ENCODE measurements around the gene PPP1R12A.

The PPP1R12A gene

DNA sequence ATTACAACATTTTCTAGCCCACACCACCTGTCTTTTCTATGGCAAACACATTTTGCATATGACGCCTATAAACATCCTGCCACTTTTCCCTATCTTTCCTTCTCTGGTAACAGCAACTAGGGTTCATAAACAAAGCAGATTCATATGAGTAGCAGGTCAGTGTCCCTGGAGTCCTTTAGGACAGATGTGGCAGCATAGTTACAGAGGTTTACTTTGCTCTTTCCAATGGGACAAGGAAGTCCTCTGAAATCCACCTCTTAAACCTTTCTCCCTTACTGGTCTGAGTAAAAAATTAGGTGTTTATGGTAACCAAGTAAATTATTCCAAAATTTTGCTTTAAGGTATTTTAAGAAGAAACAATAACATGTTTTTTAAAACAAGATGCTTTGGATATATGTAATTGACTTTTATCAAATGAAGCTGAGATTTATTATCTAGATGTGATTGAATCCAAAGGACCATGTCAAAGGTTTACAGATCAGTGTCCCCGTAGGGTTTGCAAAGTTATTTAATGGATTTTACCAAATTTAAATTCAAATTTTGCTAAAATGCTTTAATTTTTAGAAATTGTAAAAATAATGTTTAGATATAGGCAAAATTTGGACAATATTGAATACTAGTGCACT is 164.9 kb downstream of the PPP1R12A start:
- H3K4me3 ChIP-seq (ENCODE audit: low read depth, low read length): no peak overlapping the region
- DNase-seq (ENCODE audit: low read depth): no peak
- TF ChIP-seq, protein P1, sequence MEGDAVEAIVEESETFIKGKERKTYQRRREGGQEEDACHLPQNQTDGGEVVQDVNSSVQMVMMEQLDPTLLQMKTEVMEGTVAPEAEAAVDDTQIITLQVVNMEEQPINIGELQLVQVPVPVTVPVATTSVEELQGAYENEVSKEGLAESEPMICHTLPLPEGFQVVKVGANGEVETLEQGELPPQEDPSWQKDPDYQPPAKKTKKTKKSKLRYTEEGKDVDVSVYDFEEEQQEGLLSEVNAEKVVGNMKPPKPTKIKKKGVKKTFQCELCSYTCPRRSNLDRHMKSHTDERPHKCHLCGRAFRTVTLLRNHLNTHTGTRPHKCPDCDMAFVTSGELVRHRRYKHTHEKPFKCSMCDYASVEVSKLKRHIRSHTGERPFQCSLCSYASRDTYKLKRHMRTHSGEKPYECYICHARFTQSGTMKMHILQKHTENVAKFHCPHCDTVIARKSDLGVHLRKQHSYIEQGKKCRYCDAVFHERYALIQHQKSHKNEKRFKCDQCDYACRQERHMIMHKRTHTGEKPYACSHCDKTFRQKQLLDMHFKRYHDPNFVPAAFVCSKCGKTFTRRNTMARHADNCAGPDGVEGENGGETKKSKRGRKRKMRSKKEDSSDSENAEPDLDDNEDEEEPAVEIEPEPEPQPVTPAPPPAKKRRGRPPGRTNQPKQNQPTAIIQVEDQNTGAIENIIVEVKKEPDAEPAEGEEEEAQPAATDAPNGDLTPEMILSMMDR (IDR thresholded peaks at IDR 0.05; ENCODE audit: low read depth, low read length): no peak
- TF ChIP-seq, protein P2, sequence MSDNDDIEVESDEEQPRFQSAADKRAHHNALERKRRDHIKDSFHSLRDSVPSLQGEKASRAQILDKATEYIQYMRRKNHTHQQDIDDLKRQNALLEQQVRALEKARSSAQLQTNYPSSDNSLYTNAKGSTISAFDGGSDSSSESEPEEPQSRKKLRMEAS (IDR thresholded peaks at IDR 0.05; ENCODE audit: low read depth, low read length): no peak
- no peak for TF ChIP-seq MYC (IDR thresholded peaks at IDR 0.05; ENCODE audit: low read depth, low read length)
- TF ChIP-seq POLR2A (IDR thresholded peaks at IDR 0.05; ENCODE audit: extremely low read depth, insufficient read length): no peak

DNA sequence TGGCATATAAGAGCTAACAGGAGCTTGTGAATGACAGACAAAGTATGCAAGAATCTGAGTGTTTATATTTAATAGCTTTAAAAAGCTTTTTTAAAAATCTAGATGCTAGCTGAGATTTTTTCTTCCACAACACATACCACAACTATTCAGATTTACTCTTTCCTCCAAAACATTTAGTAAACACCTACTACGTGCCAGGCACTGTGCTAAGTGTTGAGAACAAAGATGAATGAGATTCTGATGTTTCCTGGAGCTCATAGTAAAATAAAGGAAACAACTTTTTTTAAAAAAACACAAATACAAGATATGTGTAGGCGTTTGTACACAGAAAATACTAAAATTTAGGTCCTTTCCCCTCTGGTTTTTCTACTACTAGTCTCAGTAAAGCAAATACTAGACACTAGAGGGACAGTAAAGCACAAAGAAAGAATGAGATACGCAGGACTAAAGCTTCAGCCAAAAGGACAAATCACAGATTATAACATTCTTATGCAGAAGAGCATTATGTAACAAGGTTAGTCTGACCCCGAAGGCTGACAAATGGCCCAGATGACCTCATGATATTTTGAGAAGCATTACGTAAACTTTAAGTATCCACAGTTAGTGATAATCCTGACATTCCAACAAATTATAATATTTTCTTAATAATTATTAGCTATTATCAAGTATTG is 165.6 kb downstream of the PPP1R12A start:
- DNase-seq (ENCODE audit: low read depth): no peak
- no peak overlapping the region for H3K4me3 ChIP-seq (ENCODE audit: low read depth, low read length)
- TF ChIP-seq POLR2A (IDR thresholded peaks at IDR 0.05; ENCODE audit: extremely low read depth, insufficient read length) (no peak), MYC (IDR thresholded peaks at IDR 0.05; ENCODE audit: low read depth, low read length) (no peak)
- TF ChIP-seq, protein P1 (IDR thresholded peaks at IDR 0.05; ENCODE audit: low read depth, low read length): no peak
- TF ChIP-seq, protein P2 (IDR thresholded peaks at IDR 0.05; ENCODE audit: low read depth, low read length): no peak

DNA sequence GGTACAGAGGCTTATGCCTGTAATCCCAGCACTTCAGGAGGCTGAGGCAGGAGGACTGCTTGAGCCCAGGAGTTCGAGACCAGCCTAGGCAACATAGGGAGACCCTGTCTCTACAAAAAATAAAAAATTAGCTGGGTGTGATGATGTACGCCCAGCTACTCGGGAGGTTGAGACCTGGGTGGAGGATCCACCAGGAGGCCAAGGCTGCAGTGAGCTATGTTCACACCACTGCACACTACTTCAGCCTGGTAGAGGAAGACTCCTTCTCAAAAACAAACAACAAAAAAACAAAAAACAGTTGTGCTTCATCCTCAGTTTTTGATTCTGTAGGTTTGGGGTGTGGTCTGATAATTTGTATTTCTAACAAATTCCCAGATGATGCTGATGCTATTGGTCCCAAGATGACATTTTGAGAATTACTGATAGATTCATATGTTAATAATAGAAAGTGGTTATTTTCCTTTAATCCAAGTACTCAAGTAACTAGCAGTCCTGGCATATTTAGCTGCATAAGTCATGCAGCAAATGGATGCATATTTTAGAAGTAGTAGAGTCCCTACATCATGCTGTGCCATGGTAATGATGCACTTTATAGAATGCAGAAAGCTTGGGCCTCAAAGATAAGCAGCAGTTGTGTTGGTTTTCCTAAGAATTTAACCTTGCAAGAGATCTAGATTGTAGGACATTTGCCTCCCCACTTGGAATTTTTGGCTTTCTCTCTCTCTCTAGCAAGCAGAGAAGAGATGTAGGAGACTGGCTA is 168.0 kb downstream of the PPP1R12A start:
- no peak for DNase-seq (ENCODE audit: low read depth)
- TF ChIP-seq, protein P2 (IDR thresholded peaks at IDR 0.05; ENCODE audit: low read depth, low read length): no peak
- TF ChIP-seq, protein P1 (IDR thresholded peaks at IDR 0.05; ENCODE audit: low read depth, low read length): no peak
- TF ChIP-seq MYC (IDR thresholded peaks at IDR 0.05; ENCODE audit: low read depth, low read length) (no peak), POLR2A (IDR thresholded peaks at IDR 0.05; ENCODE audit: extremely low read depth, insufficient read length) (no peak)

DNA sequence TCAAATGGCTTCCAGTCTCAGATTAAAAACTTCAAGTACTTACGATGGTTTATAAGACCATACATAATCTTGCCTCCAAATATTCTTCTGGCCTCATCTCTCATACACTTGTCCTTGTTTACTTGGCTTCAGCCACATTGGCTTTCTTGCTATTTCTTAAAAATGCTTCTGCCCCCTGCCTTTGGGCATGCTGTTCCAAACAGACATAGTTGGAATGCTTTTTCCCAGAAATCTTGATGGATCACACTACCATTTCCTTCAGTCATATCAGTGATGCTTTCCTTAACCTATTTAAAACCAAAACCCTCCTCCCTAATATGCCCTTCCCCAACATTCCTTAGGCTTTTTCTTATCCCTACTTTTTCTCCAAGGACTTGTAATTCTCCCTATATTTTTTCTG is 169.7 kb downstream of the PPP1R12A start:
- no peak for TF ChIP-seq POLR2A (IDR thresholded peaks at IDR 0.05; ENCODE audit: extremely low read depth, insufficient read length)
- no peak for TF ChIP-seq MYC (IDR thresholded peaks at IDR 0.05; ENCODE audit: low read depth, low read length)
- TF ChIP-seq, protein P1 (IDR thresholded peaks at IDR 0.05; ENCODE audit: low read depth, low read length): no peak
- TF ChIP-seq, protein P2 (IDR thresholded peaks at IDR 0.05; ENCODE audit: low read depth, low read length): no peak
- H3K4me3 ChIP-seq (ENCODE audit: low read depth, low read length): no peak overlapping the region
- DNase-seq (ENCODE audit: low read depth): no peak

More for the DNA sequence above, 168.0 kb downstream of the PPP1R12A start:
- no peak overlapping the region for H3K4me3 ChIP-seq (ENCODE audit: low read depth, low read length)

DNA sequence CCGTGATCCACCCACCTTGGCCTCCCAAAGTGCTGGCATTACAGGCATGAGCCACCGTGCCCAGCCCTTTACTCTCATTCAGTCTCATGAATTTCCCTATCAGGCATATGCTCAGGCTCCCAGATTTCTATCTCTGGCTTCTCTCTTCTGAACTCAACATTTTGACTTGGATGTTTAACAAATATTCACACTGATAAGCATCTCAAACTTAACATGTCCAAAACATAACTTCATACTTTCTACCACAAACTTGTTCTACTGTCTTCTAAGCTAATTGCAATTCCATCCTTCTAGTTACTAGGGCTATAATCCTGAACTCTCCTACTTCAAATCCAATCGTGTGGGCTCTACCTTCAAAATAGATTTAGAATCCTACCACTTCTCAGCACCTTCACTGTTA is 170.3 kb downstream of the PPP1R12A start:
- TF ChIP-seq MYC (IDR thresholded peaks at IDR 0.05; ENCODE audit: low read depth, low read length): no peak
- TF ChIP-seq, protein P2 (IDR thresholded peaks at IDR 0.05; ENCODE audit: low read depth, low read length): no peak
- TF ChIP-seq, protein P1 (IDR thresholded peaks at IDR 0.05; ENCODE audit: low read depth, low read length): no peak
- TF ChIP-seq POLR2A (IDR thresholded peaks at IDR 0.05; ENCODE audit: extremely low read depth, insufficient read length): no peak
- DNase-seq (ENCODE audit: low read depth): no peak
- H3K4me3 ChIP-seq (ENCODE audit: low read depth, low read length): no peak overlapping the region
